ENCODE measurements around the gene ERICH6B. TPM values are rescaled to one million over a fixed set of nuclear protein-coding genes. Genes with fewer than 3 reads are reported as not detected.

The ERICH6B gene
- total and polyA plus RNA-seq, 2 experiments from 2014 or later = not detected

DNA sequence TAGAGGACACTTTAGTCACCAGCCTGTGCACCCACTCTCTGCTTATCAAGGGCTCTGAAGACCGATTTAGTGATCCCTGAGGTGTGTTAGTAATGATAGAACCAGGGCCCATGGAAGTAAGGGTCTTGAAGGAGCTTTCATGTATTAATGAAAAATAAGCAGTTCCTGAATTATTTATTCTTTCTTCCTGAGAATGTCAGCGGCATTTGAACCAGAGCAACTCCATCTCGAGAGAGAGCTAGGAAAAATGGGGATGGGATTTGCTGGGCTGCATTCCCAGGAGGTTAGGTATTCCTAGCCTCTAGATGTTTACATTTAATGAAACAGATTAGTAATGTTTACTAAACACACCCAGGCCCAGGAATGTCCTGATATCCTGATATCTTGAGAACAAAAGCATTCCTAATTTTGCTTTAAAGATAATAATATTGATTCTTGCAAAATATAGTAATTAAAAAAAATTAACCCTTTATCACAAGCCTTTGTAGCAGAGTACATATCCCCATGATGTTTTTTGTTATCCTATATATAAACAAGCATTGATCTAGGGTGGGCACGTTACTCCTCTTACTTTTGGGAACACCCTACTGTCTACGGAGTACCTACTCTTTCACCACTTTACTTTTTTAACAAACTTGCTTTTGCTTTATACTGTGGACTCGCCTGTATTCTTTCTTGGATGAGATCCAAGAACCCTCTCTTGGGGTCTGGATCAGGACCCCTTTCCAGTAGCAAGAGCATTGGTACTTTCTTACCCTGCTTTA, 87.7 kb downstream of the ERICH6B start:
- H3K4me1 ChIP-seq (ENCODE audit: insufficient read depth) = peaks cover 12% of the 10 kb centered on the region
- Mint-ChIP-seq H3K36me3 (ENCODE audit: low read depth) (peaks cover 13% of the 10 kb centered on the region; the same call in 2 of the 3 replicates), H3K4me1 (peaks cover 17% of the 10 kb centered on the region; the same call in 2 of the 3 replicates), H3K9me3 (no peaks in the 10 kb centered on the region), H3K4me3 (no peak overlapping the region), H3K27me3 (ENCODE audit: insufficient read depth, low read depth, poor library complexity) (peaks cover 1% of the 10 kb centered on the region), H3K27ac (no peak overlapping the region)
- TF ChIP-seq ZNF331 (CRISPR knock-in tag; IDR thresholded peaks at IDR 0.05; ENCODE audit: low read depth) (no peak), EZH2phosphoT487 (IDR thresholded peaks at IDR 0.05; ENCODE audit: unreplicated experiment) (no peak), ZNF114 (CRISPR knock-in tag; IDR thresholded peaks at IDR 0.05) (no peak), STAT1 (IDR thresholded peaks at IDR 0.05; ENCODE audit: unreplicated experiment) (no peak), EZH2 (IDR thresholded peaks at IDR 0.05; ENCODE audit: low read depth, unreplicated experiment) (no peak), POLR2AphosphoS5 (IDR thresholded peaks at IDR 0.05; ENCODE audit: low read depth) (no peak), JUNB (IDR thresholded peaks at IDR 0.05; ENCODE audit: unreplicated experiment) (no peak), ZNF462 (CRISPR knock-in tag; IDR thresholded peaks at IDR 0.05) (no peak), CREB1 (CRISPR knock-in tag; IDR thresholded peaks at IDR 0.05; ENCODE audit: low read depth) (no peak), CTCF (conservative IDR thresholded peaks at IDR 0.05; ENCODE audit: low read depth in 2 of 2) (no peak), NANOG (IDR thresholded peaks at IDR 0.05; ENCODE audit: borderline replicate concordance) (no peak)
- TF ChIP-seq, protein P1, sequence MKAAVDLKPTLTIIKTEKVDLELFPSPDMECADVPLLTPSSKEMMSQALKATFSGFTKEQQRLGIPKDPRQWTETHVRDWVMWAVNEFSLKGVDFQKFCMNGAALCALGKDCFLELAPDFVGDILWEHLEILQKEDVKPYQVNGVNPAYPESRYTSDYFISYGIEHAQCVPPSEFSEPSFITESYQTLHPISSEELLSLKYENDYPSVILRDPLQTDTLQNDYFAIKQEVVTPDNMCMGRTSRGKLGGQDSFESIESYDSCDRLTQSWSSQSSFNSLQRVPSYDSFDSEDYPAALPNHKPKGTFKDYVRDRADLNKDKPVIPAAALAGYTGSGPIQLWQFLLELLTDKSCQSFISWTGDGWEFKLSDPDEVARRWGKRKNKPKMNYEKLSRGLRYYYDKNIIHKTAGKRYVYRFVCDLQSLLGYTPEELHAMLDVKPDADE (IDR thresholded peaks at IDR 0.05) = no peak
- TF ChIP-seq, protein P2, sequence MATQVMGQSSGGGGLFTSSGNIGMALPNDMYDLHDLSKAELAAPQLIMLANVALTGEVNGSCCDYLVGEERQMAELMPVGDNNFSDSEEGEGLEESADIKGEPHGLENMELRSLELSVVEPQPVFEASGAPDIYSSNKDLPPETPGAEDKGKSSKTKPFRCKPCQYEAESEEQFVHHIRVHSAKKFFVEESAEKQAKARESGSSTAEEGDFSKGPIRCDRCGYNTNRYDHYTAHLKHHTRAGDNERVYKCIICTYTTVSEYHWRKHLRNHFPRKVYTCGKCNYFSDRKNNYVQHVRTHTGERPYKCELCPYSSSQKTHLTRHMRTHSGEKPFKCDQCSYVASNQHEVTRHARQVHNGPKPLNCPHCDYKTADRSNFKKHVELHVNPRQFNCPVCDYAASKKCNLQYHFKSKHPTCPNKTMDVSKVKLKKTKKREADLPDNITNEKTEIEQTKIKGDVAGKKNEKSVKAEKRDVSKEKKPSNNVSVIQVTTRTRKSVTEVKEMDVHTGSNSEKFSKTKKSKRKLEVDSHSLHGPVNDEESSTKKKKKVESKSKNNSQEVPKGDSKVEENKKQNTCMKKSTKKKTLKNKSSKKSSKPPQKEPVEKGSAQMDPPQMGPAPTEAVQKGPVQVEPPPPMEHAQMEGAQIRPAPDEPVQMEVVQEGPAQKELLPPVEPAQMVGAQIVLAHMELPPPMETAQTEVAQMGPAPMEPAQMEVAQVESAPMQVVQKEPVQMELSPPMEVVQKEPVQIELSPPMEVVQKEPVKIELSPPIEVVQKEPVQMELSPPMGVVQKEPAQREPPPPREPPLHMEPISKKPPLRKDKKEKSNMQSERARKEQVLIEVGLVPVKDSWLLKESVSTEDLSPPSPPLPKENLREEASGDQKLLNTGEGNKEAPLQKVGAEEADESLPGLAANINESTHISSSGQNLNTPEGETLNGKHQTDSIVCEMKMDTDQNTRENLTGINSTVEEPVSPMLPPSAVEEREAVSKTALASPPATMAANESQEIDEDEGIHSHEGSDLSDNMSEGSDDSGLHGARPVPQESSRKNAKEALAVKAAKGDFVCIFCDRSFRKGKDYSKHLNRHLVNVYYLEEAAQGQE (IDR thresholded peaks at IDR 0.05; ENCODE audit: unreplicated experiment) = no peak
- no peaks in the 10 kb centered on the region for H4K20me1 ChIP-seq (replicated peaks; ENCODE audit: insufficient read depth)
- H3K79me2 ChIP-seq (replicated peaks; ENCODE audit: insufficient read depth) = no peaks in the 10 kb centered on the region
- DNase-seq (ENCODE audit: low spot score) = no peak
- H3K27ac ChIP-seq (ENCODE audit: low read depth) = no peak overlapping the region
- no peak overlapping the region for H3K4me3 ChIP-seq
- no peak overlapping the region for H2AFZ ChIP-seq
- H3K27me3 ChIP-seq (ENCODE audit: insufficient read depth) = no peaks in the 10 kb centered on the region
- no peaks in the 10 kb centered on the region for H3K9me2 ChIP-seq (ENCODE audit: insufficient read depth)
- H3F3A ChIP-seq (replicated peaks; ENCODE audit: low read depth) = no peaks in the 10 kb centered on the region
- ATAC-seq = no peak
- no peak overlapping the region for H3K4me2 ChIP-seq
- peaks cover 4% of the 10 kb centered on the region; the same call in 1 of the 2 replicates for H3K36me3 ChIP-seq (ENCODE audit: insufficient read depth)
